NCI-H2107 (cell line): ENCODE measurements around the gene SGK1.
"Not testable (repeated sequence)": the region's sequence is repeated elsewhere in the genome, so short reads cannot be mapped to it uniquely, and the experiment has no call there.

Experiments used
- DNase-seq: peaks from one replicate; lab custom pipeline; 2025; lab: John Stamatoyannopoulos, UW

The SGK1 gene

DNA sequence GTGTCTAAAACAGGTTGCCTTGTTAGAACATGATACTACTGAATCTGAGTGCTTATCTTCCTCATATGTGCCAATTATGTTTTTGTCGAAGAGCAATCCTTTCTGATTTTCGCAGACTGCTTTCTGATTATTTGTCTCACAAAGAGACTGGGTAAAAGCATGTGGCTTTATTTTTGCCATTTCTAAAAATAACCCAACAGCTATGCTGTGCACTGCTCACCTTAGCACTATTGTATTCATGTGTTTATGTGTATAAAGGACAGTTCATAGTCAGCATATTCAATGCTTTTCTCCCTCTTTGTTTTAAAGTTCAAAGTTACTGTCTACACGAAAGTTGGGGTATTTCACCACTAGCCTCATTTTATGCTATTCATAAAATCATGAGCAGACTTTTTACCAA is 127.0 kb downstream of the SGK1 start:
- no peak for DNase-seq

- DNase-seq = no peak
Observed at GRCh38 chr6:134187751-134188150, 130.2 kb downstream of the SGK1 start.

GRCh38 chr6:134187154-134187553 is 130.8 kb downstream of the SGK1 start:
- no peak for DNase-seq

DNA sequence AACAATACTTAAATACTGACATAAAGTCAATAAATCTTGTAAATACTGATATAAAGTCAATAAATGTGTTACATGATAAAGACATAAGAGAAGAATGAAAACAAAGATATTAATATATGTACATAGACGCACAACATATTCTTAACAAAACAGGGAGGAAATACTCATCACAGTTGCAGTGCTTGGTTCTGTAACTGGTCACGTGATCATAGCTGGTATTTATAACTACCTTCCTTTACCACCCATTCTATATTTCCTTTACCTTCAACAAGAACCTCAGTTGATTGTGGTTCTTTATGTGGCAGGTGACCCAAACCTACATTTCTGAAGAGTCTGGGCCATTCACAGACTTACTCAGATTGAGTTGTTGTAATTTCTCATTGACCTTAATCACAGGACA is 131.6 kb downstream of the SGK1 start:
- DNase-seq = no peak

DNA sequence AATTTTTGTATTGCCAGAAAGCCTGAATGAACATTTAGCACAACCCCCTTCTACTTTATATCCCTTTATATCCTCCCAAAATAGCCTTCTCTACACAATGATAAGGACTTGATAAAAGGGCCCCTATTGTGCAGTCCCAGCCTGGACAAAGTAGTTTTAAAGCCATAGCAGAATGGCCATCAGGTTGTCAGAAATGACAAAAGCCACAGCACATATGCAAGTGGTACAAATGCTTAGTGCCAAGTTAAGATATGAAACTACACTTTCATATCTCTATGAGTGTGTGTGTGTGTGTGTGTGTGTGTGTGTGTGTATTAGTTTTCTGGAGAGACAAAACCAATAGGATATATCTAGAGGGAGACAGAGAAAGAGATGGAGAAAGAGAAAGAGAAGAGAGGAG is 132.6 kb downstream of the SGK1 start:
- no peak for DNase-seq

DNA sequence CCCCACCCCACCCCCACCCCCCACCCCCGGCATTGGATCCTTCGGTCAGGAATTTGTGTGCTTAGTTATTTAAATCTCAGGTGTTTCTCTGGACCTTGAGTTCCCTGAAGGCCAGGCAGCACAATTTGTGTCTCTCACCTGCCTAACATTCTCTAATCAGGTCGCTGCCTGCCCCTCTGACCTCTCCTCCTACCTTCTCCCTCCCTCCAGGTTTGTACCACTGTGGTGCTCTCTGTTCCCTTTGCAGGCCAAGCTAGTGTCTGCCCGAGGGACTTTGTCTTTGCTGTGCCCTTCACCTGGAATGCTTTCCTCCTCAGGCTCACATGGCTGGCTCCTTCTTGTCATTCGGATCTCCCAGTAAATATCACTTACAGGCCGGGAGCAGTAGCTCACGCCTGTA is 134.1 kb downstream of the SGK1 start:
- DNase-seq = no peak

- DNase-seq = no peak
Observed at GRCh38 chr6:134182528-134182927, 135.4 kb downstream of the SGK1 start.

DNA sequence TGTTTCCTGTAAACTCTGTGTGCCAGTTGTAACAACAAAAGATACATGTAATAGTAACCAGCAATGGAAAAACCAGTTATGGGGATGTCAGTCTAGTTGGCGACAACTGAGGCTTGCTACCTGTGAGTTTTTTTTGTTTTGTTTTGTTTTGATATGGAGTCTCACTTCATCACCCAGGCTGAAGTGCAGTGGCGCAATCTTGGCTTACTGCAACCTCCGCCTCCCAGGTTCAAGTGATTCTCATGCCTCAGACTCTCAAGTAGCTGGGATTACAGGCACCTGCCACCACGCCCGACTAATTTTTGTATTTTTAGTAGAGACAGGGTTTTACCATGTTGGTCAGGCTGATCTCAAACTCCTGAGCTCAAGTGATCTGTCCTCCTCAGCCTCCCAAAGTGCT is 136.2 kb downstream of the SGK1 start:
- not testable (repeated sequence) for DNase-seq

DNA sequence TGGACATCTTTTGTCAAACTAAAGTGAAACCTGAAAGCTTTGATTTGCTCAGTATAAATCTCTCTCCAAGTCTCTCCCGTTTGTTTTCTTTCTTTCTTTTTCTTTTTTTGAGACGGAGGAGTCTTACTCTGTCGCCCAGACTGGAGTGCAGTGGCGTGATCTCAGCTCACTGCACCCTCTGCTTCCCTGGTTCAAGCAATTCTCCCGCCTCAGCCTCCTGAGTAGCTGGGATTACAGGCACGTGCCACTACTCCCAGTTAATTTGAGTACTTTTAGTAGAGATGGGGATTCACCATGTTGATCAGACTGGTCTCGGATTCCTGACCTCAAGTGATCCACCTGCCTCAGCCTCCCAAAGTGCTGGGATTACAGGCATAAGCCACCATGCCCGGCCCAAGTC is 136.7 kb downstream of the SGK1 start:
- DNase-seq = not testable (repeated sequence)

- not testable (repeated sequence) for DNase-seq
Observed at GRCh38 chr6:134180540-134180939, 137.4 kb downstream of the SGK1 start.

- no peak for DNase-seq
Observed at GRCh38 chr6:134178161-134179044, 139.5 kb downstream of the SGK1 start.

- DNase-seq = no peak
Observed at GRCh38 chr6:134177753-134178160, 140.2 kb downstream of the SGK1 start.

DNA sequence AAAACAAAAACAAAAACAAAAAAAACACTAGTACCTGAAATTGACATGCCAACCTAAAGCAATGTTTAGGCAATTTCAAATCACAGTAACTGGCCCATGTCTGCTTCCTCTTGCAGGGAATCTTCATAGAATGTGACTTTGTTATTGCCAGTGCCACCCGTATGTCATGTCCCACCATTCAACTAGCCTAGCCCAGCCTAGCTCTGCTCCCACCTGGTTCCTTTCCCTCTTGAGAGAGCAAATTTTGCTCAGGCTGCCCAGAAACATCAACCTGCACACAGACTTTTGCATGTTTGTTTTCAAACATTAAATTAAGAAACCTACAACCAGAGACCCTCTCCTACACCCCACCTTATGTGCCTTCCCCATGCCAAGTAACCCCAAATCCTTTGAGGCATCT is 140.7 kb downstream of the SGK1 start:
- DNase-seq = no peak

GRCh38 chr6:134176264-134176975 is 141.5 kb downstream of the SGK1 start:
- no peak for DNase-seq

GRCh38 chr6:134175532-134176263 is 142.2 kb downstream of the SGK1 start:
- no peak for DNase-seq

DNA sequence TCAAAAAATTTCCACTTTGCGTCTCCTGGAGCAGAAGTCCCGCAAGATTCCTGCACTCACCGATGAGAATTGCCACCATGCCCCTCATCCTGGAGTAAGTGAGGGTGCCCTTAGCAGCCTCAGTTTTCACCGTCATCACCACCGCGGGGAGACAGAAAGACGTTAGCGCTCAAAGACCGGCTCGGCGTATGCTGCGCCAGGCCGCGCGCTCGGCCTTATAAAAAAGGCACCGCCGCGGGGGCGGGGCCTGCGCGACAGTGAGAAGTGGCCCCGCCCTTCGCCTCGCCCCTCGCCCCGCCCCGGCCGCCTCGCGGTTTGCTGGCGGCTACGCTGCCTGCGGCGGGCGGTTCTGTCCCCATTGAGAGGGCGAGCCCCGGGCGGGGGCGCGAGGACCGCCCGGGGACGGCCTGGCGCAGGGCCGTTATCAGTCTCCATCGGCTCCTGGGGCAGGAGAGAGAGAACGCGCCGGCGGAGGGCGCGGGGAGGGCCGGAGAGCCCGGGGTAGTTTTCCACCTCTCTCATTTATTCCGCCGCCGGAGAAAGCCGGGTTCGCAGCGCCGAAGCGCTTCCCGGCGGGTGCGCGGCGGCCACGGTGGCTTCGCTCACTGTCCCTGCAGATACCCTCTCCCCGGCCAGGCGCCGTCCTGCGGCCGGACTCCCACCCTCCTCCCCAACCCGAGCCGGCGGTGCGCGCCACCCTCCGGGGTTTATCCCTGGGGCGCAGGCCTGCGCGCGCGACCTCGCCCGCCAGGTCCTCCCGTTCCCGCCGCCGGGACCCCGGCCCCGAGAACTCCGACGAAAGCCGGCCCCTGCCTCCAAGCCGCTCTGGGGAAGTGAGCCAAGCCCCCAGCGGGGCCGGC is 143.0 kb downstream of the SGK1 start:
- peak; percentile 92 for DNase-seq

DNA sequence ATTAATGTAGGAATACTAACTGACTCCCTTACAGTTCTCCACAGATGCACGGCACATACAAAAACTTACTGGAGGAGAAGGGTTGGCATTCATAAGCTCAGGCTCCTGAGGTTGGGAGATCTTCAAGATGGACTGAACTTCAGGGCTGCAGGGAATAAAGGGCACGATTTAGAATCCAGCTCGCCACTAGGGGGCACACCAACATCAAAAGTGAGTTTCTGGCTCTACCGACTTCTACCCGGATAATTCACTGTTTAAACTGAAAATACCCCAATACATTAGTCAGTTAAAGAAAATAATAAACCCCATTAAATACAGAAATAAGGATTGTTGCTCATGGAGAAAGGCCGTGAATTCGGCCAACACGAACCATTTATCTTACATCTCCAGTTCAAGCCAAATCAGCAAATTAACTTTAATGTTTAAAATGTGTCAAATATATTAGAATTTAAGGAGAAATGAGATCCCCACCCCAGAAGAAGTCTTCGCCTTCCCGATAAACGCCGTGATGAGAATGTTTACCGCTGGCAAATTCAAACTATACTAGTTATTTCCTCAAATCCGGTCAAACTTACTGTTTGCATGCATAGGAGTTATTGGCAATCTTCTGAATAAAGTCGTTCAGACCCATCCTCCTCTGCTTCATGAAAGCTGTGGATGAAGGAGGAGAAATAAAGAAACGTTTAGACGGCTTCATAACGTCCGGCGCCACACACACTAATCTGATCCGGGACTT is 143.8 kb downstream of the SGK1 start:
- DNase-seq = peak; percentile 67

GRCh38 chr6:134173366-134173725 is 144.6 kb downstream of the SGK1 start:
- no peak for DNase-seq

DNA sequence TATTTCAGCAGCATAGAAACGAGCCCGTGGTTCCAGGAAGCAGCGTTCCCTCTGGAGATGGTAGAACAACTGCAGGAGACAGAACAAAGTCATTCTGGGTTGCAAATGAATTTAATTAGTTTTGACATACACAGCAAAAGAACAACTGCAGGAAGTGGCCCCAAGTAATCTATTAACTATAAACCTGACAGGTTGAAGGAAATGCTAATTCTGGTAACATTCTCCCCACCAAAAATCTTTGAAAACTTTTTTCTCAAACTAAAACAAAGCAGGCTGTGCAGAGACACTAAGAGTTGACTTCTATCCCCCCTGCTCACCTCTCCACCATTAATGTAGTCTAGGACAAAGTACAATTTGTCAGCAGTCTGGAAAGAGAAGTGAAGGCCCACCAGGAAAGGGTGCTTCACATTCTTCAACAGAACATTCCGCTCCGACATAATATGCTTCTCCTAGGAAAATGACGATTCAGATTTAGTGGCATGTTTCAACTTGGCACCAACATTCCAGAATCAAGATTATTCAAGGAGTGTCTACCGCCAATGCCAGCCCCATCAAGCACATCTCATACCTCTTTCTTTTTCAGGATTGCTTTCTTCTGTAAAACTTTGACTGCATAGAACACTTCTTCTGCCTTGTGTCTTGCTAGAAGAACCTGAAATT is 145.1 kb downstream of the SGK1 start:
- no peak for DNase-seq

GRCh38 chr6:134172020-134172705 is 145.7 kb downstream of the SGK1 start:
- no peak for DNase-seq
